Measurements from ENCODE around the gene PARD3.

DNA sequence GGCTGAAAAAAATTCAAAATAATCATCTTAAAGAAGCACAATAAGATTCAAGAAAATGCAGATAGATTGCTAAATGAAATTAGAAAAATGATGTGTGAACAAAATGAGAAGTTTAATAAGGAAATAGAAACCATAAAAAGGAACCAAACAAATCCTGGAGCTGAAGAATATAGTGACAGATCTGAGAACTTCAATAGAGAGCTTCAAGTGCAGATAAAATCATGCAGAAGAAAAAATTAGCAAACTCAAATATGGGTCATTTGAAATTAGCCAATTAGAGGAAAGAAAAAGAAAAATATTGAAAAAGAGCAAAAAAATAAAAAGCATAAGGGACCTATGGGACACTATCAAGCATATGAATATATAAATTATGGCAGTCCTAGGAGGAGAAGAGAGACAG, 720.1 kb downstream of the PARD3 start:
- no peak for TF ChIP-seq EZH2 (IDR thresholded peaks at IDR 0.05; ENCODE audit: borderline replicate concordance, low read depth, low read length, severe bottlenecking)
- TF ChIP-seq, protein P1, sequence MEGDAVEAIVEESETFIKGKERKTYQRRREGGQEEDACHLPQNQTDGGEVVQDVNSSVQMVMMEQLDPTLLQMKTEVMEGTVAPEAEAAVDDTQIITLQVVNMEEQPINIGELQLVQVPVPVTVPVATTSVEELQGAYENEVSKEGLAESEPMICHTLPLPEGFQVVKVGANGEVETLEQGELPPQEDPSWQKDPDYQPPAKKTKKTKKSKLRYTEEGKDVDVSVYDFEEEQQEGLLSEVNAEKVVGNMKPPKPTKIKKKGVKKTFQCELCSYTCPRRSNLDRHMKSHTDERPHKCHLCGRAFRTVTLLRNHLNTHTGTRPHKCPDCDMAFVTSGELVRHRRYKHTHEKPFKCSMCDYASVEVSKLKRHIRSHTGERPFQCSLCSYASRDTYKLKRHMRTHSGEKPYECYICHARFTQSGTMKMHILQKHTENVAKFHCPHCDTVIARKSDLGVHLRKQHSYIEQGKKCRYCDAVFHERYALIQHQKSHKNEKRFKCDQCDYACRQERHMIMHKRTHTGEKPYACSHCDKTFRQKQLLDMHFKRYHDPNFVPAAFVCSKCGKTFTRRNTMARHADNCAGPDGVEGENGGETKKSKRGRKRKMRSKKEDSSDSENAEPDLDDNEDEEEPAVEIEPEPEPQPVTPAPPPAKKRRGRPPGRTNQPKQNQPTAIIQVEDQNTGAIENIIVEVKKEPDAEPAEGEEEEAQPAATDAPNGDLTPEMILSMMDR (IDR thresholded peaks at IDR 0.05; ENCODE audit: borderline replicate concordance, extremely low read depth, low read length, poor library complexity, severe bottlenecking): no peak
